Endothelial cell (in vitro differentiated cells): ENCODE measurements around the gene DCAF11. TPM values are rescaled to one million over a fixed set of nuclear protein-coding genes. Genes with fewer than 3 reads are reported as not detected.

Experiments used
- DNase-seq: peaks from one replicate; pipeline ENCODE4 v3.0.0; 2021; ENCODE audit warnings: low spot score
- H3K27ac Mint-ChIP-seq: one replicate; pipeline ENCODE4 v1.8.0; 2021; ENCODE audit warnings: mixed read lengths, inconsistent platforms; ENCODE audit not compliant: unreplicated experiment
- H3K27me3 Mint-ChIP-seq: one replicate; pipeline ENCODE4 v1.8.0; 2021; ENCODE audit warnings: mild to moderate bottlenecking, moderate library complexity, mixed read lengths, inconsistent platforms; ENCODE audit not compliant: unreplicated experiment
- H3K36me3 Mint-ChIP-seq: one replicate; pipeline ENCODE4 v1.8.0; 2021; ENCODE audit warnings: mild to moderate bottlenecking, low read depth, mixed read lengths, inconsistent platforms; ENCODE audit not compliant: unreplicated experiment
- H3K4me1 Mint-ChIP-seq: one replicate; pipeline ENCODE4 v1.8.0; 2021; ENCODE audit warnings: mild to moderate bottlenecking, mixed read lengths, inconsistent platforms; ENCODE audit not compliant: unreplicated experiment
- H3K4me3 Mint-ChIP-seq: one replicate; pipeline ENCODE4 v1.8.0; 2021; ENCODE audit warnings: mild to moderate bottlenecking, mixed read lengths, inconsistent platforms; ENCODE audit not compliant: unreplicated experiment
- H3K9me3 Mint-ChIP-seq: one replicate; pipeline ENCODE4 v1.8.0; 2021; ENCODE audit warnings: mixed read lengths, inconsistent platforms; ENCODE audit not compliant: unreplicated experiment
- CTCF ChIP-seq: fragments of 200-600 bp; sonication (generic); IDR thresholded peaks from one replicate; pipeline ENCODE4 v1.5.0; 2021; ENCODE audit warnings: antibody characterized with exemption; ENCODE audit not compliant: unreplicated experiment
- total RNA-seq: library from RNA; stranded (reverse); fragmentation: NEBNext Ultra II Directional; extraction: Animal tissue kit (Norgen Biotek cat#: 25700); gene quantifications from one replicate; pipeline ENCODE4 v1.2.1, GENCODE V29; 2021; ENCODE audit not compliant: unreplicated experiment

DCAF11 gene
- total RNA-seq, 1 donor from 2014 or later, result 38.2 TPM

- no peaks in the 10 kb centered on the region for H3K9me3 Mint-ChIP-seq
- no peak overlapping the region for H3K27ac Mint-ChIP-seq
- H3K4me1 Mint-ChIP-seq, result peaks cover 18% of the 10 kb centered on the region
- H3K36me3 Mint-ChIP-seq, result peaks cover 8% of the 10 kb centered on the region
- DNase-seq, result no peak
- H3K4me3 Mint-ChIP-seq, result peak overlapping the region; percentile 79
- peaks cover 10% of the 10 kb centered on the region for H3K27me3 Mint-ChIP-seq
- TF ChIP-seq CTCF, result no peak
Observed at GRCh38 chr14:24093207-24093900, 21.2 kb upstream of the DCAF11 start.

- peak; percentile 63 for DNase-seq
- Mint-ChIP-seq H3K36me3 (peaks cover 8% of the 10 kb centered on the region), H3K4me1 (peaks cover 18% of the 10 kb centered on the region), H3K4me3 (peak within 1 kb of the TSS; percentile 95), H3K27ac (peak within 1 kb of the TSS; percentile 74), H3K27me3 (peaks cover 10% of the 10 kb centered on the region), H3K9me3 (no peaks in the 10 kb centered on the region)
- no peak for TF ChIP-seq CTCF
Observed at GRCh38 chr14:24093901-24094840, 20.4 kb upstream of the DCAF11 start, which contains the start of gene PCK2. Gene PCK2, plus strand, starts transcription at chr14:24094311. Its CDS starts 95 bp downstream, at chr14:24094406.

GRCh38 chr14:24094841-24095270 lies 19.7 kb upstream of the DCAF11 start:
- H3K9me3 Mint-ChIP-seq, result no peaks in the 10 kb centered on the region
- H3K4me1 Mint-ChIP-seq, result peaks cover 18% of the 10 kb centered on the region

GRCh38 chr14:24095271-24096068 lies 19.1 kb upstream of the DCAF11 start:
- peaks cover 10% of the 10 kb centered on the region for H3K27me3 Mint-ChIP-seq
- H3K9me3 Mint-ChIP-seq, result no peaks in the 10 kb centered on the region
- peaks cover 8% of the 10 kb centered on the region for H3K36me3 Mint-ChIP-seq
- H3K4me1 Mint-ChIP-seq, result peaks cover 18% of the 10 kb centered on the region
- H3K27ac Mint-ChIP-seq, result peak overlapping the region; percentile 74
- H3K4me3 Mint-ChIP-seq, result peak overlapping the region; percentile 95
- peak; percentile 12 for DNase-seq
- no peak for TF ChIP-seq CTCF

More at GRCh38 chr14:24094841-24095270, 19.7 kb upstream of the DCAF11 start:
- Mint-ChIP-seq H3K36me3 (peaks cover 8% of the 10 kb centered on the region), H3K27me3 (peaks cover 10% of the 10 kb centered on the region), H3K27ac (peak overlapping the region; percentile 74), H3K4me3 (peak overlapping the region; percentile 95)
- DNase-seq, result peak; percentile 13
- no peak for TF ChIP-seq CTCF
